HL-60 (cell line): ENCODE data around the gene LIPH.

Source experiments
- GABPA ChIP-seq: IDR thresholded peaks from 2 replicates; pipeline ENCODE4 v1.6.1; 2012; ENCODE audit warnings: low read depth
- POLR2AphosphoS5 ChIP-seq: IDR thresholded peaks from 2 replicates; pipeline ENCODE4 v1.6.1; 2012; ENCODE audit warnings: low read depth
- SPI1 ChIP-seq: IDR thresholded peaks from 2 replicates; pipeline ENCODE4 v1.6.1; 2012; ENCODE audit warnings: low read depth, mild to moderate bottlenecking, borderline replicate concordance
- TF ChIP-seq, protein P1 (sequence below): IDR thresholded peaks from one replicate; pipeline ENCODE4 v1.5.1; 2011; ENCODE audit warnings: low read length, control low read depth, inconsistent platforms; ENCODE audit not compliant: insufficient read depth
- TF ChIP-seq, protein P2 (sequence below): IDR thresholded peaks from 2 replicates; pipeline ENCODE4 v1.6.1; 2012; ENCODE audit warnings: low read depth; ENCODE audit not compliant: insufficient replicate concordance

DNA sequence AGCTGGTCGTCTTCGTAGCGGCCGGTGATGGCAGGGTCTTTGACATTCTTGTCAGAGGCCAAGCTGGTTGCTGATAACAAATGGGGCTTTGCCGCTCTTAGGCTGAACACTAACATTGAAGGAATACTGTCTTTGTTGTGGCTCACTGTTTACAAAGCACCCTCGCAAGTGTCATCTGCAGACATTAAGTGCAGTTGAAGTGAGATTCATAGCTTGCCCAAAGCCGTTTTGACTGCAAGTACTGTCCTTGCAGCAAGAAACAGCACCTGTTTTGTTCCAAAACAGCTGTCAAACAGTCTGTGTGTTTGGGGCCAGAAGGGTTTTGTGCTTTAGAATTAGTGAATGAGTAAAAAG is 34.3 kb upstream of the LIPH start:
- no peak for TF ChIP-seq GABPA
- no peak for TF ChIP-seq SPI1
- TF ChIP-seq, protein P1, sequence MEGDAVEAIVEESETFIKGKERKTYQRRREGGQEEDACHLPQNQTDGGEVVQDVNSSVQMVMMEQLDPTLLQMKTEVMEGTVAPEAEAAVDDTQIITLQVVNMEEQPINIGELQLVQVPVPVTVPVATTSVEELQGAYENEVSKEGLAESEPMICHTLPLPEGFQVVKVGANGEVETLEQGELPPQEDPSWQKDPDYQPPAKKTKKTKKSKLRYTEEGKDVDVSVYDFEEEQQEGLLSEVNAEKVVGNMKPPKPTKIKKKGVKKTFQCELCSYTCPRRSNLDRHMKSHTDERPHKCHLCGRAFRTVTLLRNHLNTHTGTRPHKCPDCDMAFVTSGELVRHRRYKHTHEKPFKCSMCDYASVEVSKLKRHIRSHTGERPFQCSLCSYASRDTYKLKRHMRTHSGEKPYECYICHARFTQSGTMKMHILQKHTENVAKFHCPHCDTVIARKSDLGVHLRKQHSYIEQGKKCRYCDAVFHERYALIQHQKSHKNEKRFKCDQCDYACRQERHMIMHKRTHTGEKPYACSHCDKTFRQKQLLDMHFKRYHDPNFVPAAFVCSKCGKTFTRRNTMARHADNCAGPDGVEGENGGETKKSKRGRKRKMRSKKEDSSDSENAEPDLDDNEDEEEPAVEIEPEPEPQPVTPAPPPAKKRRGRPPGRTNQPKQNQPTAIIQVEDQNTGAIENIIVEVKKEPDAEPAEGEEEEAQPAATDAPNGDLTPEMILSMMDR = no peak
- no peak for TF ChIP-seq POLR2AphosphoS5
- TF ChIP-seq, protein P2, sequence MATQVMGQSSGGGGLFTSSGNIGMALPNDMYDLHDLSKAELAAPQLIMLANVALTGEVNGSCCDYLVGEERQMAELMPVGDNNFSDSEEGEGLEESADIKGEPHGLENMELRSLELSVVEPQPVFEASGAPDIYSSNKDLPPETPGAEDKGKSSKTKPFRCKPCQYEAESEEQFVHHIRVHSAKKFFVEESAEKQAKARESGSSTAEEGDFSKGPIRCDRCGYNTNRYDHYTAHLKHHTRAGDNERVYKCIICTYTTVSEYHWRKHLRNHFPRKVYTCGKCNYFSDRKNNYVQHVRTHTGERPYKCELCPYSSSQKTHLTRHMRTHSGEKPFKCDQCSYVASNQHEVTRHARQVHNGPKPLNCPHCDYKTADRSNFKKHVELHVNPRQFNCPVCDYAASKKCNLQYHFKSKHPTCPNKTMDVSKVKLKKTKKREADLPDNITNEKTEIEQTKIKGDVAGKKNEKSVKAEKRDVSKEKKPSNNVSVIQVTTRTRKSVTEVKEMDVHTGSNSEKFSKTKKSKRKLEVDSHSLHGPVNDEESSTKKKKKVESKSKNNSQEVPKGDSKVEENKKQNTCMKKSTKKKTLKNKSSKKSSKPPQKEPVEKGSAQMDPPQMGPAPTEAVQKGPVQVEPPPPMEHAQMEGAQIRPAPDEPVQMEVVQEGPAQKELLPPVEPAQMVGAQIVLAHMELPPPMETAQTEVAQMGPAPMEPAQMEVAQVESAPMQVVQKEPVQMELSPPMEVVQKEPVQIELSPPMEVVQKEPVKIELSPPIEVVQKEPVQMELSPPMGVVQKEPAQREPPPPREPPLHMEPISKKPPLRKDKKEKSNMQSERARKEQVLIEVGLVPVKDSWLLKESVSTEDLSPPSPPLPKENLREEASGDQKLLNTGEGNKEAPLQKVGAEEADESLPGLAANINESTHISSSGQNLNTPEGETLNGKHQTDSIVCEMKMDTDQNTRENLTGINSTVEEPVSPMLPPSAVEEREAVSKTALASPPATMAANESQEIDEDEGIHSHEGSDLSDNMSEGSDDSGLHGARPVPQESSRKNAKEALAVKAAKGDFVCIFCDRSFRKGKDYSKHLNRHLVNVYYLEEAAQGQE = no peak
